Spinal cord (tissue), 10 donors: ENCODE measurements around the gene GLIPR1. TPM values are rescaled to one million over a fixed set of nuclear protein-coding genes. Genes with fewer than 3 reads are reported as not detected.
"Not testable (repeated sequence)": the region's sequence is repeated elsewhere in the genome, so short reads cannot be mapped to it uniquely, and the experiment has no call there.

Source experiments
- DNase-seq, 6 donors: peaks; one replicate each; pipeline versions ENCODE4 v3.0.0 to v3.0.0-alpha.2; 2013 to 2015; ENCODE audit warnings: low spot score in 6 of 6, low read depth in 4 of 6
- H3K27ac ChIP-seq: one replicate; pipeline ENCODE4 v1.5.1; 2013; ENCODE audit warnings: low read depth, low read length, control low read depth
- H3K27me3 ChIP-seq: one replicate; pipeline ENCODE4 v1.6.1; 2013; ENCODE audit warnings: low read length; ENCODE audit not compliant: control insufficient read depth, insufficient read depth
- H3K36me3 ChIP-seq: one replicate; pipeline ENCODE4 v1.6.1; 2013; ENCODE audit warnings: low read length; ENCODE audit not compliant: control insufficient read depth, insufficient read depth
- H3K4me1 ChIP-seq: one replicate; pipeline ENCODE4 v1.6.1; 2013; ENCODE audit warnings: low read length; ENCODE audit not compliant: control insufficient read depth, insufficient read depth
- H3K4me3 ChIP-seq: one replicate; pipeline ENCODE4 v1.5.1; 2013; ENCODE audit warnings: low read depth, low read length, control low read depth
- H3K9me3 ChIP-seq: one replicate; pipeline ENCODE4 v1.6.1; 2013; ENCODE audit warnings: low read length; ENCODE audit not compliant: control insufficient read depth, insufficient read depth
- WGBS: methylation state at CpG from one replicate; pipeline ENCODE4 v1.1.5; 2013; ENCODE audit warnings: missing lambda C conversion rate; ENCODE audit not compliant: insufficient coverage; 5-methylcytosine and 5-hydroxymethylcytosine counted together
- polyA plus RNA-seq, 2 donors: library from polyadenylated mRNA; unstranded; fragments of 120-200 nt; gene quantifications; one replicate each; pipeline ENCODE4 v1.2.1, GENCODE V29; 2013; ENCODE audit not compliant: insufficient read length in 2 of 2
- total RNA-seq, 2 donors: library from RNA; depleted of rRNA in 1 of 2; stranded (reverse); fragments of 120-200 nt in 1 of 2; fragments of >200 nt in 1 of 2; gene quantifications; one replicate each; pipeline versions ENCODE4 v1.2.3 to v1.2.4, GENCODE V29; 2013 to 2014
- donor health status: healthy.

Gene GLIPR1
- total and polyA plus RNA-seq, 4 donors = 12.4 to 20.7 (median 15.4) TPM

DNA sequence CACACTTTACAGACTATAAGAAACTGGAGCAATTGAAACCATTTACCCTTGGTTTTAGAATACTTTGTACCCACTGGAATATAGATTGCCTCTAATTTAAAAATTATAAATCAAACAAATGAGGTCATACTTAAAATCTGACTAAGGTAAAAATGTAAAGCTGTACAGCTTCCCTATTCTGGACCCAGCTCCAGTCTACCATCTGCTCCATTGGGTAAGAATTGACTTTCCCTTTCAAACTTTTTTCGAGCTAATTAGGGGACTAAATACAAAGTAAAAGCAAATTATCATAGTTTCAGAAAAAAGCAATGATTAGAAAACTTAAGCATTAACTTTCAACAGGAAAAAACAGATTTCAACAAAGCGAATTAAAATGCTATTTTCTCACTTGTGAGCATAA is 26.5 kb downstream of the GLIPR1 start:
- Histone ChIP-seq H3K9me3 (no peaks in the 10 kb centered on the region), H3K36me3 (no peaks in the 10 kb centered on the region), H3K4me1 (peaks cover 3% of the 10 kb centered on the region), H3K27ac (no peak overlapping the region), H3K4me3 (no peak overlapping the region), H3K27me3 (no peaks in the 10 kb centered on the region)
- no CpG with 5 or more reads among the region's 2 CpGs for WGBS
- DNase-seq = no peak

DNA sequence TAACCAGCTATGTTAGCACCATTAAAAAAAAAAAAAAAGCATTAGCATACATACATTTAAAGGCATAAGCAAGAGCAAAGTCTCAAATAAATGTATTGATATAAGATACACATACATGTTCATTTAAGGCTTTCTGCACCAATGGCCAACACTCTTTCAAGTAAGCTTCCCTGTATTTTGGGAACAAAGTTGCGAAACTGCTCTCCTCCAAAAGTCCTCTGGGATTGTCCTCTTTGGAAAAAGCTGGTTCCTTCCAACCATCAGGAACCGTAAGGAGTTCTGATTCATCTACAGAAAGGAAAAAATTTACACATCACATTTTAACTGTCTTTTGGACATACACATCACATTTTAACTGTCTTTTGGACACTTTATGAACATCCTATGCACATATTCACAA is 27.6 kb downstream of the GLIPR1 start:
- no peaks in the 10 kb centered on the region for H3K27me3 ChIP-seq
- DNase-seq = no peak
- no peaks in the 10 kb centered on the region for H3K36me3 ChIP-seq
- H3K27ac ChIP-seq = no peak overlapping the region
- H3K9me3 ChIP-seq = no peaks in the 10 kb centered on the region
- H3K4me3 ChIP-seq = no peak overlapping the region
- peaks cover 3% of the 10 kb centered on the region for H3K4me1 ChIP-seq
- WGBS = 84% methylated on average over 2 of the region's 2 CpGs

DNA sequence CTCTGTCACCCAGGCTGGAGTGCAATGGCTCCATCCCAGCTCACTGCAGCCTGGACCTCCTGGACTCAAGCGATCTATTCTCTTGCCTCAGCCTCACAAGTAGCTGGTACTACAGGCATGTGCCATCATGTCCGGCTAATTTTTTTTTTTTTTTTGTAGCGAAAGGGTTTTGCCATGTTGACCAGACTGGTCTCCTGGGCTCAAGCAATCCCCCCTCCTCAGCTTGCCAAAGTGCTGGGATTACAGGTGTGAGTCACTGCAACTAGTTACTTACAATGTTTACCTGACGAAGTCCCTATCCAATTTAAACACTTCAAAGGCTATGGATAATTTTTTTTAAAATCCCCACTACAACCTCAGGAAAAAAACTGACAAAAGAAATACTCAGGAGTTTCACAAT is 29.1 kb downstream of the GLIPR1 start:
- WGBS = 94% methylated on average over 2 of the region's 4 CpGs
- DNase-seq = no peak
- H3K4me1 ChIP-seq = peaks cover 3% of the 10 kb centered on the region
- H3K27ac ChIP-seq = no peak overlapping the region
- H3K27me3 ChIP-seq = no peaks in the 10 kb centered on the region
- H3K36me3 ChIP-seq = no peaks in the 10 kb centered on the region
- H3K4me3 ChIP-seq = no peak overlapping the region
- no peaks in the 10 kb centered on the region for H3K9me3 ChIP-seq

DNA sequence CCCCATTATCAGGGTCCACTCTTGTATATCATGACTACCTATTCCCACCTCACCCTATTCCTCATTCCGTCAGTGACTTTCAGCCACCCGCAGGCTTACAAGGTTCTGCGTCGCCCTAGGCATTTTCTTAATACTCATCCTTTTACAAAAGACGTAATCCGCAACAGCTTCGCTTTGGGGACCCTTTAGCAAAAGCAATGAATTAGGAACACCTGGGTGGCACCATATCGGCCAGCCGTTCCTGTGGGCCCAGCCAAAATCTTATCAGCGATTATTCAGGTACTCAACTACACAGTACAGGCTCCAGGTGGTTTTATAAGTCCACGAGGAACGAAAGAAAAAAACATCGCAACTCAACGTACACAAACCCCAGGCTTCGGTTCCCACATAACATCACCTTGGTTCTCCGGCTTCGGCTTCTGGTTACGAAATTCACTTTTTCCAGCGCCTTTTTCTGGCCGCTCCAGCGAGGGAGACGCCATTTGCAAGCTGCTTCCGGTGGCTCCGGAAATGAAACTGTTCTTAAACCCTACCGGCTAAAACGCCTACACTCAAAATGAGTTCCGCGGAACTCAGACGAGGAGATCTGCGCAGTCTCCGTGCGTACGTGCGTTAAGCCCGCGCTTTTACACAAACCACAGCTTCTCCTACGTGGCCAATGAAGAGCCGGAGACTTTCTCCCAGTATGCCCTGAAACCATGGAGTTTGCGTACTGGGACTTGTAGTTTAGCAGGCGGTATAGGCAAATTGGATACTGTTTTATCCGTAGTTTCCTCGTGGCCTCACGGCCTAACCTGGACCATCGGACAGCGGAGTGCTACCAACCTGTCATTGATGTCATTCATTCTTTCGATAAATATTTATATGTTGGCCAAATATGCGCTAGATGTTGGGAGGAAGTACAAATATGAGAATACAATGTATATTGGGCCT is 30.8 kb downstream of the GLIPR1 start, which contains the start of gene KRR1:
Gene KRR1 (minus strand): TSS at position 494 of the 933 bp plus-strand sequence. CDS start 12 bp downstream, at position 482.
- Histone ChIP-seq H3K4me1 (peaks cover 3% of the 10 kb centered on the region), H3K27me3 (no peaks in the 10 kb centered on the region), H3K4me3 (peak within 1 kb of the TSS; percentile 97), H3K9me3 (no peaks in the 10 kb centered on the region), H3K27ac (peak within 1 kb of the TSS; percentile 83), H3K36me3 (no peaks in the 10 kb centered on the region)
- DNase-seq = peak; percentile 92 to 100 (median 96)
- WGBS = under 1% methylated on average over 37 of the region's 47 CpGs

DNA sequence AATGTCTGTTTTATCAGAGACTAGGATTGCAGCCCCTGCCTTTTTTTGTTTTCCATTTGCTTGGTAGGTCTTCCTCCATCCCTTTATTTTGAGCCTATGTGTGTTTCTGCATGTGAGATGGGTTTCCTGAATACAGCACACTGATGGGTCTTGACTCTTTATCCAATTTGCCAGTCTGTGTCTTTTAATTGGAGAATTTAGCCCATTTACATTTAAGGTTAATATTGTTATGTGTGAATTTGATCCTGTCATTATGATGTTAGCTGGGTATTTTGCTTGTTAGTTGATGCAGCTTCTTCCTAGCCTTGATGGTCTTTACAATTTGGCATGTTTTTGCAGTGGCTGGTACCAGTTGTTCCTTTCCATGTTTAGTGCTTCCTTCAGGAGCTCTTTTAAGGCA is 40.7 kb downstream of the GLIPR1 start:
- not testable (repeated sequence) for H3K27me3 ChIP-seq, H3K9me3 ChIP-seq, H3K4me1 ChIP-seq, H3K36me3 ChIP-seq, H3K27ac ChIP-seq, DNase-seq, H3K4me3 ChIP-seq

DNA sequence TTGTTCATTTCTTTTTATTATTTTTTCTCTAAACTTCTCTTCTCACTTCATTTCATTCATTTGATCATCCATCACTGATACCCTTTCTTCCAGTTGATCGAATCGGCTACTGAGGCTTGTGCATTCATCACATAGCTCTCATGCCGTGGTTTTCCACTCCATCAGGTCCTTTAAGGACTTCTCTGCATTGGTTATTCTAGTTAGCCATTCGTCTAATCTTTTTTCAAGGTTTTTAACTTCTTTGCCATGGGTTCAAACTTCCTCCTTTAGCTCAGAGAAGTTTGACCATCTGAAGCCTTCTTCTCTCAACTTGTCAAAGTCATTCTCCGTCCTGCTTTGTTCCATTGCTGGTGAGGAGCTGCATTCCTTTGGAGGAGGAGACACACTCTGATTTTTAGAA is 41.6 kb downstream of the GLIPR1 start:
- H3K9me3 ChIP-seq, H3K4me3 ChIP-seq, H3K4me1 ChIP-seq, H3K36me3 ChIP-seq, DNase-seq, H3K27ac ChIP-seq, H3K27me3 ChIP-seq: not testable (repeated sequence)
- 75% methylated on average over 2 of the region's 5 CpGs for WGBS

DNA sequence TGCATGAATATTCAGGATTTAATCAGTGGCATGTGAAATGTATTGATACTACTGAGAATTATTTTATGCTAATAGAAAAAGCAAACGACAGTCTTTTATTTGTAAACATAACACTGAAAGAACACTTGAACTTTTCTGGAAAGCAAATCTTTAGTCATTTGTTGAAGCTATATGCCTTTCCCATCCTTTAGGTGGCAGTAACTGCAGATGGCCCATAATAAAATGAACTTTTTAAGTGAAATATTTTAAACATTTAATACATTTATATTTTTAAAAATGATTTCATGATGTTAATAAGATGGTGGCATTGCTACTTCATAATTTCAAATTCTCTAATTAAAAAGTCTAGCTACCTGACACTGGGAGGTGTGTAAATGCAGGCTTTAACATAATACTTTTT is 44.7 kb downstream of the GLIPR1 start:
- no peaks in the 10 kb centered on the region for H3K9me3 ChIP-seq
- DNase-seq = peak in 1 of 6 donors; percentile 27
- H3K27ac ChIP-seq = no peak overlapping the region
- H3K4me1 ChIP-seq = no peaks in the 10 kb centered on the region
- no peaks in the 10 kb centered on the region for H3K27me3 ChIP-seq
- no peaks in the 10 kb centered on the region for H3K36me3 ChIP-seq
- no peak overlapping the region for H3K4me3 ChIP-seq
- no CpG with 5 or more reads among the region's 1 CpG for WGBS

DNA sequence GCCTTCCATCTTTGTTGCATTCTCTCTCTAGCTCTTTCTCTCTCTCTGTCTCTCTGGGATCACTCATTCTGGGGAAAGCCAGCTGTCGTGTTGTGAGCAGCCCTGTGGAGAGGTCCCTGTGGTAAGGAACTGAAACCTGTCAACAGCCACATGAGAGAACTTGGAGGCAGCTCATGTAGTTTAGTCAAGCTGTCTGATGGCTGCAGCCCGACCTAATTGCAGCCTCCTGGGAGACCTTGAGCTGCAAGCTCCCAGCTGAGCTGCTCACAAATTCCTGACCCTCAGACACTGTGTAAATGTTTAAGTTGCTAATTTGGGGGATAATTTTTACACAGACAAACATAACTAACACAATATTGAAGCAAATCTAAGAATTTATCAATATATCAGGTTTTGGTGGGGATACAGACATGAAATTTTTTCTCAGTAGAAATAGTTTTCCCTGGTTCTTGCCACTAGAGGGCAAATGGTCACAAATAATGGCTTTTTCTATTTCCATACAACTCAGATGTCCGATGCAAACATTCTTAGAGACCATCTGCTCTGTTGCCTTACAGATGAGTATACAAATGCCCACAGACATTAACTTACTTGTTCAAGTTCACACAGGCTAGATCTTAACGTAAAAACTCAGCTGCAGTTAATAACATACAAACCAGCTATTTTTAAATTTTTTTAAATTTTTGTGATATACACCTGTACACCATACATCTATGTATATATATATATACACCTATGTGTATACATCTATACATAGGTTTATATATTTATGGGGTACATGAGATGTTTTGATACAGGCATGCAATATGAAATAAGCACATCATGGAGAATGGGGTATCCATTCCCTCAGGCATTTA is 46.3 kb downstream of the GLIPR1 start:
- H3K36me3 ChIP-seq = no peaks in the 10 kb centered on the region
- DNase-seq = peak; percentile 29 to 92 (median 54)
- H3K27ac ChIP-seq = no peak overlapping the region
- WGBS = 5% methylated on average over 2 of the region's 4 CpGs
- no peaks in the 10 kb centered on the region for H3K4me1 ChIP-seq
- no peak overlapping the region for H3K4me3 ChIP-seq
- no peaks in the 10 kb centered on the region for H3K27me3 ChIP-seq
- H3K9me3 ChIP-seq = no peaks in the 10 kb centered on the region

DNA sequence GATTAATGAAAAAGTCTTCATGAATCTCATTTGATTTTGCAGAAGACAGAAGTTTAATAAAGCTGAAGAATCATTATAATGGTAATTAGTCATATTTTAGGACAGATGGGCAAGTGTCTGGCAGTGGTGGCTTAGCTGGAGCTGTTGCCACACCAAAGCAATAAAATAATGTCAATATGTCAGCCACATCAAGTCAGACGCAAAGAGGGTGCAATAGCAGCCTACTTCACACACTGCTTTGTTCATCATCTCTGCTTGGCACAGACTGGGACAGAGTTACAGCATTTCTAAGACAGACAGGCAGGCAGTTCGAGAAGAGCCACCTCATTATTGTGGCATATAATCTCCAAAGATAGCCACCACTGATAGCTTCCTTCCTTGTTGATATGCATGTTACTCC is 47.7 kb downstream of the GLIPR1 start:
- H3K4me1 ChIP-seq = no peaks in the 10 kb centered on the region
- H3K36me3 ChIP-seq = no peaks in the 10 kb centered on the region
- H3K27ac ChIP-seq = no peak overlapping the region
- no peak overlapping the region for H3K4me3 ChIP-seq
- WGBS = 63% methylated on average over 2 of the region's 2 CpGs
- no peaks in the 10 kb centered on the region for H3K27me3 ChIP-seq
- H3K9me3 ChIP-seq = no peaks in the 10 kb centered on the region
- peak in 1 of 6 donors; percentile 43 for DNase-seq
